Measurements from ENCODE around the gene INPP4B. TPM values are rescaled to one million over a fixed set of nuclear protein-coding genes. Genes with fewer than 3 reads are reported as not detected.
A peak's percentile ranks its signal among the peaks of the same experiment; 100 is the strongest.
"Not testable (repeated sequence)": the region's sequence is repeated elsewhere in the genome, so short reads cannot be mapped to it uniquely, and the experiment has no call there.

The INPP4B gene
- total and polyA plus RNA-seq, 2 donors from 2014 or later: 2.6 to 18.9 TPM

- no peak for FAIRE-seq
- Histone ChIP-seq H3K4me3 (ENCODE audit: low read length in 3 of 3) (no peak overlapping the region), H3K9me3 (ENCODE audit: control insufficient read depth in 2 of 3, insufficient read depth in 1 of 3, low read length in 3 of 3) (no peaks in the 10 kb centered on the region), H3K9ac (ENCODE audit: low read length in 3 of 3) (no peak overlapping the region), H3K27ac (ENCODE audit: low read depth in 2 of 2, low read length in 2 of 2) (no peak overlapping the region), H3K36me3 (ENCODE audit: control insufficient read depth in 2 of 3, insufficient read depth in 3 of 3, low read length in 3 of 3) (no peaks in the 10 kb centered on the region), H3K27me3 (ENCODE audit: control insufficient read depth, insufficient read depth, low read length) (no peaks in the 10 kb centered on the region), H3K4me1 (ENCODE audit: control insufficient read depth in 2 of 3, insufficient read depth in 2 of 3, low read depth in 1 of 3, low read length in 3 of 3) (no peaks in the 10 kb centered on the region)
- peak in 2 of 5 donors; percentile 4 to 5 for DNase-seq
- intact Hi-C loops (cut with DNase I): no loop called here
- TF ChIP-seq CTCF (IDR thresholded peaks at IDR 0.05; ENCODE audit: borderline replicate concordance, extremely low read depth, insufficient read depth): no peak
These were observed 200.5 kb downstream of the INPP4B start for GRCh38 chr4:142645475-142646108.

GRCh38 chr4:142644628-142645027, 201.5 kb downstream of the INPP4B start:
- FAIRE-seq; H3K9me3 ChIP-seq (ENCODE audit: control insufficient read depth in 2 of 3, insufficient read depth in 1 of 3, low read length in 3 of 3); H3K4me1 ChIP-seq (ENCODE audit: control insufficient read depth in 2 of 3, insufficient read depth in 2 of 3, low read depth in 1 of 3, low read length in 3 of 3); H3K9ac ChIP-seq (ENCODE audit: low read length in 3 of 3); H3K4me3 ChIP-seq (ENCODE audit: low read length in 3 of 3); intact Hi-C loops (cut with DNase I); H3K27me3 ChIP-seq (ENCODE audit: control insufficient read depth, insufficient read depth, low read length); H3K27ac ChIP-seq (ENCODE audit: low read depth in 2 of 2, low read length in 2 of 2); H3K36me3 ChIP-seq (ENCODE audit: control insufficient read depth in 2 of 3, insufficient read depth in 3 of 3, low read length in 3 of 3); DNase-seq: not testable (repeated sequence)

GRCh38 chr4:142637614-142638013, 208.5 kb downstream of the INPP4B start:
- Histone ChIP-seq H3K4me3 (ENCODE audit: low read length in 3 of 3) (no peak overlapping the region), H3K4me1 (ENCODE audit: control insufficient read depth in 2 of 3, insufficient read depth in 2 of 3, low read depth in 1 of 3, low read length in 3 of 3) (no peaks in the 10 kb centered on the region), H3K36me3 (ENCODE audit: control insufficient read depth in 2 of 3, insufficient read depth in 3 of 3, low read length in 3 of 3) (no peaks in the 10 kb centered on the region), H3K27me3 (ENCODE audit: control insufficient read depth, insufficient read depth, low read length) (no peaks in the 10 kb centered on the region), H3K27ac (ENCODE audit: low read depth in 2 of 2, low read length in 2 of 2) (no peak overlapping the region), H3K9ac (ENCODE audit: low read length in 3 of 3) (no peak overlapping the region), H3K9me3 (ENCODE audit: control insufficient read depth in 2 of 3, insufficient read depth in 1 of 3, low read length in 3 of 3) (peaks cover 0 to 5% (median 0%) of the 10 kb centered on the region in 3 donors)
- FAIRE-seq (no peak), DNase-seq (no peak)
- intact Hi-C loops (cut with DNase I): no loop called here
- TF ChIP-seq CTCF (IDR thresholded peaks at IDR 0.05; ENCODE audit: borderline replicate concordance, extremely low read depth, insufficient read depth): no peak

GRCh38 chr4:142631836-142632235, 214.3 kb downstream of the INPP4B start:
- no peak for TF ChIP-seq CTCF (IDR thresholded peaks at IDR 0.05; ENCODE audit: borderline replicate concordance, extremely low read depth, insufficient read depth)
- Histone ChIP-seq H3K27ac (ENCODE audit: low read depth in 2 of 2, low read length in 2 of 2) (no peak overlapping the region), H3K36me3 (ENCODE audit: control insufficient read depth in 2 of 3, insufficient read depth in 3 of 3, low read length in 3 of 3) (no peaks in the 10 kb centered on the region), H3K9me3 (ENCODE audit: control insufficient read depth in 2 of 3, insufficient read depth in 1 of 3, low read length in 3 of 3) (no peaks in the 10 kb centered on the region), H3K27me3 (ENCODE audit: control insufficient read depth, insufficient read depth, low read length) (no peaks in the 10 kb centered on the region), H3K4me1 (ENCODE audit: control insufficient read depth in 2 of 3, insufficient read depth in 2 of 3, low read depth in 1 of 3, low read length in 3 of 3) (no peaks in the 10 kb centered on the region), H3K4me3 (ENCODE audit: low read length in 3 of 3) (no peak overlapping the region), H3K9ac (ENCODE audit: low read length in 3 of 3) (no peak overlapping the region)
- intact Hi-C loops (cut with DNase I): no loop called here
- no peak for FAIRE-seq
- no peak for DNase-seq
